ENCODE data around the gene LIM2.

DNA sequence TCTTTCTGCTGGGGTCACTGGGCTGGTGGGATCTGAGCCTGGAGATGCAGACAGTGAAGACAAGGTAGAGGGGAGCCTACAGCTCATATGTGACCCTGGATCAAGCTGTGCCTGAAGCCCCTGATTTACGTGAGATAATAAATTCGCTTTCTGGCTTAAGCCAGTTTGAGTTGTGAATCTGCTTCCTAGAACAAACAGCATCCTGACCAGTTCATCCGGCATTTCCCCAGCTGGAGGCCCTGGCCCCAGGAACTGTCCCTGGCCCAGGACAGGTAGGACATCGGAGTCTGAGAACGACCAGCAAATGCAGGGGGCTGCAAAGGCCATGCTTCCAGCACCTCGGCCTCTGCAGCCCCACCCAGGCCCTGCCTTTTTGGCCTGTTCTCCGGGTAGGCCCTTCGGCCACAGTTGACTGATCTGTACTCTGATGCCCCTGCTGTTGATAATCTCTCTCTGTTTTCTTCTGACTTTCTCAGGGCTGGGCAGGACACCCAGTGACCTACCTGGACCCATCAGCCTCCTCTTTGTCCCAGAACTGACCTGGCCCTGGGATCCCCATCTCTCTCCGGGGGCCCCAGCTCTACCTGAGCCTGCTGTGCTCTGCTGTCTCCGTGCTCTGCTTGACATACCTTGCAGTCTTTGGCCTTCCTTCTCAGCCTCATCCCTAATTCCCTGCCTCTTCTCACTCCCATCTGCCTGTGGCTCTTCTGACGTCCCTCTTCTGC is 36.3 kb downstream of the LIM2 start:
- TF ChIP-seq, protein P1, sequence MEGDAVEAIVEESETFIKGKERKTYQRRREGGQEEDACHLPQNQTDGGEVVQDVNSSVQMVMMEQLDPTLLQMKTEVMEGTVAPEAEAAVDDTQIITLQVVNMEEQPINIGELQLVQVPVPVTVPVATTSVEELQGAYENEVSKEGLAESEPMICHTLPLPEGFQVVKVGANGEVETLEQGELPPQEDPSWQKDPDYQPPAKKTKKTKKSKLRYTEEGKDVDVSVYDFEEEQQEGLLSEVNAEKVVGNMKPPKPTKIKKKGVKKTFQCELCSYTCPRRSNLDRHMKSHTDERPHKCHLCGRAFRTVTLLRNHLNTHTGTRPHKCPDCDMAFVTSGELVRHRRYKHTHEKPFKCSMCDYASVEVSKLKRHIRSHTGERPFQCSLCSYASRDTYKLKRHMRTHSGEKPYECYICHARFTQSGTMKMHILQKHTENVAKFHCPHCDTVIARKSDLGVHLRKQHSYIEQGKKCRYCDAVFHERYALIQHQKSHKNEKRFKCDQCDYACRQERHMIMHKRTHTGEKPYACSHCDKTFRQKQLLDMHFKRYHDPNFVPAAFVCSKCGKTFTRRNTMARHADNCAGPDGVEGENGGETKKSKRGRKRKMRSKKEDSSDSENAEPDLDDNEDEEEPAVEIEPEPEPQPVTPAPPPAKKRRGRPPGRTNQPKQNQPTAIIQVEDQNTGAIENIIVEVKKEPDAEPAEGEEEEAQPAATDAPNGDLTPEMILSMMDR (IDR thresholded peaks at IDR 0.05): no peak
- no peak for TF ChIP-seq EP300 (IDR thresholded peaks at IDR 0.05)
- TF ChIP-seq POLR2A (IDR thresholded peaks at IDR 0.05): no peak

Measured in suprapubic skin (tissue), 3 donors.